ENCODE results near the gene PSTPIP2.

DNA sequence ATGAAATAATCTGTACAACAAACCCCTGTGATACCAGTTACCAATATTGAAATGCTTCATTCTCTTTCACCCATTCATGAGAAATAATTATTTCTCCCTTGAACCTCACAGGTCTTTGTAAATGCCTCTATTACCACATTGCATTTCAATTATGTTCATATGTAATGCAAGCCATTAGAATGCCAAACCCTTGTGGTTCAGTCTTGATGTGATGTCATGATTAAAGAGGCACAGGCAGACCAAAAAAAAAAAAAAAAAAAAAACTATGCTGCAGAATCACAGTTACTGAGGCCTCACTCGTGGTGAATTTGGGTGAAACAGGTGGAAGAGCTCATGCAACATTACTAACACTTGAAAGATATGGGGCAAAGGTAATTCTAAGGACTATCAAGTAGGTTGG is 95.5 kb downstream of the PSTPIP2 start:
- TF ChIP-seq, protein P1, sequence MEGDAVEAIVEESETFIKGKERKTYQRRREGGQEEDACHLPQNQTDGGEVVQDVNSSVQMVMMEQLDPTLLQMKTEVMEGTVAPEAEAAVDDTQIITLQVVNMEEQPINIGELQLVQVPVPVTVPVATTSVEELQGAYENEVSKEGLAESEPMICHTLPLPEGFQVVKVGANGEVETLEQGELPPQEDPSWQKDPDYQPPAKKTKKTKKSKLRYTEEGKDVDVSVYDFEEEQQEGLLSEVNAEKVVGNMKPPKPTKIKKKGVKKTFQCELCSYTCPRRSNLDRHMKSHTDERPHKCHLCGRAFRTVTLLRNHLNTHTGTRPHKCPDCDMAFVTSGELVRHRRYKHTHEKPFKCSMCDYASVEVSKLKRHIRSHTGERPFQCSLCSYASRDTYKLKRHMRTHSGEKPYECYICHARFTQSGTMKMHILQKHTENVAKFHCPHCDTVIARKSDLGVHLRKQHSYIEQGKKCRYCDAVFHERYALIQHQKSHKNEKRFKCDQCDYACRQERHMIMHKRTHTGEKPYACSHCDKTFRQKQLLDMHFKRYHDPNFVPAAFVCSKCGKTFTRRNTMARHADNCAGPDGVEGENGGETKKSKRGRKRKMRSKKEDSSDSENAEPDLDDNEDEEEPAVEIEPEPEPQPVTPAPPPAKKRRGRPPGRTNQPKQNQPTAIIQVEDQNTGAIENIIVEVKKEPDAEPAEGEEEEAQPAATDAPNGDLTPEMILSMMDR (IDR thresholded peaks at IDR 0.05), result no peak
- no peak for TF ChIP-seq POLR2AphosphoS5 (IDR thresholded peaks at IDR 0.05; ENCODE audit: low read depth, low read length)
- TF ChIP-seq SIN3A (IDR thresholded peaks at IDR 0.05; ENCODE audit: borderline replicate concordance, insufficient read depth, low read depth, low read length), result no peak
- TF ChIP-seq TCF7L2 (IDR thresholded peaks at IDR 0.05; ENCODE audit: low read depth, low read length), result no peak
- TF ChIP-seq REST (IDR thresholded peaks at IDR 0.05; ENCODE audit: insufficient read depth in 1 of 2, low read depth in 2 of 2, low read length in 1 of 2), result no peak
